Esophagus squamous epithelium (tissue), 5 donors: ENCODE measurements around the gene DLST. TPM values are rescaled to one million over a fixed set of nuclear protein-coding genes. Genes with fewer than 3 reads are reported as not detected.

Experiments
- DNase-seq: peaks from one replicate; lab custom pipeline; 2025; lab: John Stamatoyannopoulos, UW
- H3K27ac ChIP-seq, 4 donors: fragments of 200-600 bp; sonication (generic); one replicate each; pipeline ENCODE4 v1.5.1; 2016 to 2019; ENCODE audit warnings: mild to moderate bottlenecking in 1 of 4
- H3K27me3 ChIP-seq, 4 donors: fragments of 200-600 bp; sonication (generic); 1 replicate in 3 of 4; 2 replicates in 1 of 4; pipeline versions ENCODE4 v1.5.1 to v1.6.0; 2017 to 2021; ENCODE audit warnings: antibody characterized with exemption in 1 of 4
- H3K36me3 ChIP-seq, 3 donors: fragments of 200-600 bp; sonication (generic); one replicate each; pipeline ENCODE4 v1.5.1; 2016 to 2019
- H3K4me1 ChIP-seq, 3 donors: fragments of 200-600 bp; sonication (generic); one replicate each; pipeline ENCODE4 v1.5.1; 2017 to 2019
- H3K4me3 ChIP-seq, 4 donors: fragments of 200-600 bp; sonication (generic); 1 replicate in 3 of 4; 2 replicates in 1 of 4; pipeline ENCODE4 v1.5.1; 2016 to 2019; ENCODE audit warnings: mild to moderate bottlenecking in 2 of 4, moderate library complexity in 1 of 4
- H3K9me3 ChIP-seq, 3 donors: fragments of 200-600 bp; sonication (generic); one replicate each; pipeline ENCODE4 v1.5.1; 2016 to 2019
- CTCF ChIP-seq, 6 experiments: fragments of 450-650 bp in 4 of 6; fragments of 200-600 bp in 2 of 6; sonication (generic) in 2 of 6; IDR thresholded peaks; one replicate each; pipeline ENCODE4 v1.5.1; 2016 to 2019; ENCODE audit warnings: antibody characterized with exemption in 6 of 6, mild to moderate bottlenecking in 4 of 6, moderate library complexity in 4 of 6
- POLR2A ChIP-seq, 4 donors: fragments of 450-650 bp; IDR thresholded peaks; one replicate each; pipeline ENCODE4 v1.6.1; 2017; ENCODE audit warnings: antibody characterized with exemption in 4 of 4, mild to moderate bottlenecking in 4 of 4, moderate library complexity in 3 of 4
- WGBS, 2 donors: methylation state at CpG; one replicate each; pipeline ENCODE4 v1.1.5; 2018; 5-methylcytosine and 5-hydroxymethylcytosine counted together
- intact Hi-C: fragments of 100-400 bp; cut with DNase I; formaldehyde crosslinking; loops from one replicate; pipeline ENCODE4 v1.15.0; 2022
- total RNA-seq, 4 donors: library from RNA; depleted of rRNA; stranded (reverse); fragments of >200 nt; gene quantifications; one replicate each; pipeline ENCODE4 v1.1.0, GENCODE V29; 2016
- donor health status: DM: yes; HTN: yes; CAD: no.

Gene DLST
- total RNA-seq, 4 donors from 2014 or later = 54.9 to 87.0 (median 69.0) TPM

GRCh38 chr14:74936151-74936550 lies 54.4 kb downstream of the DLST start:
- H3K27me3 ChIP-seq = no peaks in the 10 kb centered on the region
- no peak for TF ChIP-seq CTCF (IDR thresholded peaks at IDR 0.05)
- no peak for TF ChIP-seq POLR2A (IDR thresholded peaks at IDR 0.05)
- H3K4me3 ChIP-seq = no peak overlapping the region
- DNase-seq = no peak
- WGBS, 2 donors = 87 to 94% methylated on average over 11 of the region's 11 CpGs
- peaks cover 23 to 44% (median 31%) of the 10 kb centered on the region in 3 donors for H3K4me1 ChIP-seq
- no peak overlapping the region for H3K27ac ChIP-seq
- no peaks in the 10 kb centered on the region for H3K9me3 ChIP-seq
- no peaks in the 10 kb centered on the region for H3K36me3 ChIP-seq
- intact Hi-C loops = no loop called here

GRCh38 chr14:74936731-74937130 lies 55.0 kb downstream of the DLST start:
- Histone ChIP-seq H3K36me3 (no peaks in the 10 kb centered on the region), H3K27me3 (no peaks in the 10 kb centered on the region), H3K9me3 (no peaks in the 10 kb centered on the region), H3K27ac (no peak overlapping the region), H3K4me3 (no peak overlapping the region), H3K4me1 (peaks cover 29 to 50% (median 36%) of the 10 kb centered on the region in 3 donors)
- intact Hi-C loops = no loop called here
- TF ChIP-seq CTCF (IDR thresholded peaks at IDR 0.05) = no peak
- no peak for TF ChIP-seq POLR2A (IDR thresholded peaks at IDR 0.05)
- DNase-seq = no peak
- WGBS, 2 donors = 89 to 92% methylated on average over 8 of the region's 8 CpGs

- Histone ChIP-seq H3K27me3 (no peaks in the 10 kb centered on the region), H3K27ac (no peak overlapping the region), H3K4me3 (no peak overlapping the region), H3K36me3 (no peaks in the 10 kb centered on the region), H3K9me3 (no peaks in the 10 kb centered on the region), H3K4me1 (peaks cover 33 to 54% (median 40%) of the 10 kb centered on the region in 3 donors)
- 66 to 76% methylated on average over 2 of the region's 2 CpGs for WGBS, 2 donors
- intact Hi-C loops = no loop called here
- no peak for DNase-seq
- no peak for TF ChIP-seq POLR2A (IDR thresholded peaks at IDR 0.05)
- TF ChIP-seq CTCF (IDR thresholded peaks at IDR 0.05) = no peak
Measured at GRCh38 chr14:74937171-74937570, 55.5 kb downstream of the DLST start.

- intact Hi-C loops = no loop called here
- H3K4me3 ChIP-seq = no peak overlapping the region
- TF ChIP-seq CTCF (IDR thresholded peaks at IDR 0.05) = no peak
- TF ChIP-seq POLR2A (IDR thresholded peaks at IDR 0.05) = no peak
- DNase-seq = no peak
- no peaks in the 10 kb centered on the region for H3K36me3 ChIP-seq
- H3K27ac ChIP-seq = peak overlapping the region; percentile 81 to 89 (median 84)
- no peaks in the 10 kb centered on the region for H3K9me3 ChIP-seq
- no peaks in the 10 kb centered on the region for H3K27me3 ChIP-seq
- 84 to 86% methylated on average over 5 to 9 of the region's 10 CpGs for WGBS, 2 donors
- peaks cover 38 to 56% (median 46%) of the 10 kb centered on the region in 3 donors for H3K4me1 ChIP-seq
Measured at GRCh38 chr14:74938531-74939495, 57.1 kb downstream of the DLST start.

GRCh38 chr14:74940956-74941565 lies 59.3 kb downstream of the DLST start:
- Histone ChIP-seq H3K9me3 (no peaks in the 10 kb centered on the region), H3K27ac (peak overlapping the region; percentile 81 to 89 (median 84)), H3K4me1 (peaks cover 35 to 55% (median 42%) of the 10 kb centered on the region in 3 donors), H3K27me3 (no peaks in the 10 kb centered on the region), H3K4me3 (peak overlapping the region in 1 of 4 donors; percentile 18), H3K36me3 (no peaks in the 10 kb centered on the region)
- no peak for DNase-seq
- intact Hi-C loops = no loop called here
- WGBS, 2 donors = 78 to 84% methylated on average over 11 to 13 of the region's 18 CpGs
- TF ChIP-seq POLR2A (IDR thresholded peaks at IDR 0.05) = no peak
- no peak for TF ChIP-seq CTCF (IDR thresholded peaks at IDR 0.05)
